Measurements from ENCODE around the gene MYO15B. TPM values are rescaled to one million over a fixed set of nuclear protein-coding genes. Genes with fewer than 3 reads are reported as not detected.
"Not testable (repeated sequence)": the region's sequence is repeated elsewhere in the genome, so short reads cannot be mapped to it uniquely, and the experiment has no call there.

MYO15B gene
- total and polyA plus RNA-seq, 10 donors, result 123 to 569 (median 347) TPM

GRCh38 chr17:75636381-75637142, 49.0 kb downstream of the MYO15B start:
- peaks cover 0 to 54% (median 10%) of the 10 kb centered on the region in 6 donors for H3K36me3 ChIP-seq
- no peaks in the 10 kb centered on the region for H3K9me3 ChIP-seq
- H3K4me1 ChIP-seq, result peaks cover 14 to 24% (median 21%) of the 10 kb centered on the region in 6 donors
- peak; percentile 57 for DNase-seq
- no peak overlapping the region for H3K4me3 ChIP-seq
- no peaks in the 10 kb centered on the region for H3K27me3 ChIP-seq (replicated peaks in 1 of 7)
- no peak overlapping the region for H3K27ac ChIP-seq
- intact Hi-C loops (cut with DNase I; ENCODE audit: low total_unique reads), result no loop called here
- TF ChIP-seq POLR2AphosphoS5 (IDR thresholded peaks at IDR 0.05) (no peak), POLR2A (IDR thresholded peaks at IDR 0.05) (no peak)
- TF ChIP-seq, protein P1, sequence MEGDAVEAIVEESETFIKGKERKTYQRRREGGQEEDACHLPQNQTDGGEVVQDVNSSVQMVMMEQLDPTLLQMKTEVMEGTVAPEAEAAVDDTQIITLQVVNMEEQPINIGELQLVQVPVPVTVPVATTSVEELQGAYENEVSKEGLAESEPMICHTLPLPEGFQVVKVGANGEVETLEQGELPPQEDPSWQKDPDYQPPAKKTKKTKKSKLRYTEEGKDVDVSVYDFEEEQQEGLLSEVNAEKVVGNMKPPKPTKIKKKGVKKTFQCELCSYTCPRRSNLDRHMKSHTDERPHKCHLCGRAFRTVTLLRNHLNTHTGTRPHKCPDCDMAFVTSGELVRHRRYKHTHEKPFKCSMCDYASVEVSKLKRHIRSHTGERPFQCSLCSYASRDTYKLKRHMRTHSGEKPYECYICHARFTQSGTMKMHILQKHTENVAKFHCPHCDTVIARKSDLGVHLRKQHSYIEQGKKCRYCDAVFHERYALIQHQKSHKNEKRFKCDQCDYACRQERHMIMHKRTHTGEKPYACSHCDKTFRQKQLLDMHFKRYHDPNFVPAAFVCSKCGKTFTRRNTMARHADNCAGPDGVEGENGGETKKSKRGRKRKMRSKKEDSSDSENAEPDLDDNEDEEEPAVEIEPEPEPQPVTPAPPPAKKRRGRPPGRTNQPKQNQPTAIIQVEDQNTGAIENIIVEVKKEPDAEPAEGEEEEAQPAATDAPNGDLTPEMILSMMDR (IDR thresholded peaks at IDR 0.05 in 8 of 11, conservative IDR thresholded peaks at IDR 0.05 in 3 of 11), result no peak
- 92 to 97% (median 94%) methylated on average over 10 to 19 of the region's 19 CpGs for WGBS, 5 donors

DNA sequence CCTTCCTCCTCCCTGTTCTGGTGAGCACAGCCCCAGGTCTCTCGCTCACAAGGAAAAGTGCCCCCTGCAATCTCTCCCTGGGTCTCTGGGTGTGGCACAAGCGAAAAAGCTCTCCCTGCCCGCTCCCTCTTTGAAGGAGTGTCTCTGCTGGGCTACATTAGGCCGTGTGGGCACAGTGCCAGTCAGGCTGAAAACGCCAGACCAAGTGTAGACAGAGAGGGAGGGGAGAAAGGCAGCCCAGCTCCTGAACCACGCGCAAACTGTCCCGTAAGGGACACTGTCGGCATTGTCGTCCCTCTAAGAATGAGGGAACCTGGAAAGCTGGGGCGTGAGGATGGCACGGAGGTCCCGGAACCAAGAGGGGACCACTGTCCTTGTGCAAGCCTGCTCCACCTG, 49.5 kb downstream of the MYO15B start:
- WGBS, 5 donors, result 85 to 94% (median 92%) methylated on average over 13 of the region's 13 CpGs
- H3K27ac ChIP-seq, result no peak overlapping the region
- peaks cover 14 to 27% (median 21%) of the 10 kb centered on the region in 6 donors for H3K4me1 ChIP-seq
- no peak overlapping the region for H3K4me3 ChIP-seq
- no peaks in the 10 kb centered on the region for H3K9me3 ChIP-seq
- H3K36me3 ChIP-seq, result peaks cover 0 to 58% (median 11%) of the 10 kb centered on the region in 6 donors
- TF ChIP-seq, protein P1 (IDR thresholded peaks at IDR 0.05 in 8 of 11, conservative IDR thresholded peaks at IDR 0.05 in 3 of 11), result no peak
- TF ChIP-seq POLR2AphosphoS5 (IDR thresholded peaks at IDR 0.05) (no peak), POLR2A (IDR thresholded peaks at IDR 0.05) (no peak)
- DNase-seq, result no peak
- intact Hi-C loops (cut with DNase I; ENCODE audit: low total_unique reads), result no loop called here
- no peaks in the 10 kb centered on the region for H3K27me3 ChIP-seq (replicated peaks in 1 of 7)

DNA sequence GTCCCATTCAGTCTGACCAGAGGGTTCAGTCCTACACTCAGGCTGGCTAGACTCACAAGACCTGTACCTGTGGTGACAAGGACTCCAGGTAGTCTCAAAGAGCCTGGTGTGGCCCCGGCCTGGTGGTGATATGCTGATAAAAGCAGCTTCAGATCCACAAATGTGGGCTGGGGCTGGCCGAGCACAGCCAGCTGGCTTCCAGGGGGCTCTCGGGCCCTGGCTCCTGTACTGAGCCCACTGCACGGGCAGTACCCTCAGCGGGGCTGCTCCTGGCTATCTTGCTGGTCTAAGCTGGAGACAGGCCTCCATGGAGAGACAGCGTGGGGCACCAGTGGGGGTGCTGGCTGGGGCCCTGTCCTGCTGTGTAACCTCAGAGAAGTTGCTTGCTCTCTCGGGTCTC, 50.0 kb downstream of the MYO15B start:
- H3K27me3 ChIP-seq (replicated peaks in 1 of 7), result no peaks in the 10 kb centered on the region
- H3K36me3 ChIP-seq, result peaks cover 0 to 62% (median 11%) of the 10 kb centered on the region in 6 donors
- TF ChIP-seq POLR2AphosphoS5 (IDR thresholded peaks at IDR 0.05), result no peak
- TF ChIP-seq, protein P1 (IDR thresholded peaks at IDR 0.05 in 8 of 11, conservative IDR thresholded peaks at IDR 0.05 in 3 of 11), result no peak
- TF ChIP-seq POLR2A (IDR thresholded peaks at IDR 0.05), result no peak
- H3K4me3 ChIP-seq, result no peak overlapping the region
- peaks cover 14 to 29% (median 20%) of the 10 kb centered on the region in 6 donors for H3K4me1 ChIP-seq
- no peaks in the 10 kb centered on the region for H3K9me3 ChIP-seq
- 89 to 96% (median 93%) methylated on average over 3 to 7 of the region's 7 CpGs for WGBS, 5 donors
- DNase-seq, result peak; percentile 65
- intact Hi-C loops (cut with DNase I; ENCODE audit: low total_unique reads), result no loop called here
- no peak overlapping the region for H3K27ac ChIP-seq

DNA sequence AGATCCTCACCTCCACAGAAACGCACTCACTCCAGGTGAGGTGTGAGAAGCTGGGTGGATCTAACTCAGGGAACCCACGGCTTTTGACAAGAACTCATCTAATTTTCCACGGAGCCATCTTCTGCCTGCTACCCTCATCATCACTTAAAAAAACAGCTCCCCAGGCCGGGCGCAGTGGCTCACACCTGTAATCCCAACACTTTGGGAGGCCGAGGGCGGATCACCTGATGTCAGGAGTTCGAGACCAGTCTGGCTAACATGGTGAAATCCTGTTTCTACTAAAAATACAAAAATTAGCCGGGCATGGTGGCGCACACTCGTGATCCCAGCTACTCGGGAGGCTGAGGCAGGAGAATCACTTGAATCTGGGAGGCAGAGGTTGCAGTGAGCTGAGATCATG, 50.4 kb downstream of the MYO15B start:
- H3K27ac ChIP-seq; DNase-seq; intact Hi-C loops (cut with DNase I; ENCODE audit: low total_unique reads); H3K4me3 ChIP-seq; H3K9me3 ChIP-seq; H3K27me3 ChIP-seq (replicated peaks in 1 of 7): not testable (repeated sequence)
- H3K36me3 ChIP-seq, result peaks cover 0 to 67% (median 11%) of the 10 kb centered on the region in 6 donors
- 94 to 98% (median 95%) methylated on average over 12 of the region's 12 CpGs for WGBS, 5 donors
- peaks cover 12 to 26% (median 15%) of the 10 kb centered on the region in 6 donors for H3K4me1 ChIP-seq

All from spleen (tissue), 11 donors.